Upper lobe of left lung (tissue), 4 donors: ENCODE results near the gene ECT2L.

Experiments
- CTCF ChIP-seq, 6 experiments: fragments of 450-650 bp in 4 of 6; fragments of 200-600 bp in 2 of 6; sonication (generic) in 2 of 6; IDR thresholded peaks; one replicate each; pipeline ENCODE4 v1.5.1; 2016 to 2019; ENCODE audit warnings: antibody characterized with exemption in 6 of 6
- EP300 ChIP-seq, 4 donors: sonication (generic); formaldehyde crosslinking; IDR thresholded peaks; one replicate each; pipeline ENCODE4 v1.5.1; 2017; ENCODE audit warnings: antibody characterized with exemption in 4 of 4, control low read depth in 2 of 4
- POLR2A ChIP-seq, 4 donors: fragments of 450-650 bp; IDR thresholded peaks; one replicate each; pipeline ENCODE4 v1.5.1; 2016 to 2017; ENCODE audit warnings: antibody characterized with exemption in 4 of 4, mild to moderate bottlenecking in 2 of 4

GRCh38 chr6:138848461-138848860 is 52.6 kb downstream of the ECT2L start:
- TF ChIP-seq CTCF (IDR thresholded peaks at IDR 0.05) (no peak), POLR2A (IDR thresholded peaks at IDR 0.05) (no peak), EP300 (IDR thresholded peaks at IDR 0.05) (no peak)
